ENCODE results near the gene RNF180.

GRCh38 chr5:64147849-64148441 lies 17.7 kb upstream of the RNF180 start:
- TF ChIP-seq CTCF (IDR thresholded peaks at IDR 0.05 in 4 of 5, conservative IDR thresholded peaks at IDR 0.05 in 1 of 5), result peak; percentile 62 to 77 (median 71)
- TF ChIP-seq POLR2A (IDR thresholded peaks at IDR 0.05), result no peak
